Stimulated activated CD8-positive, alpha-beta memory T cell treated with anti-CD3 and anti-CD28 coated beads, Interleukin-12 subunit alpha, Interleukin-12 subunit beta, amount 100 ng/mL, for 24 hours (primary cell): ENCODE results near the gene KRTAP9-1.
"Not testable (repeated sequence)": the region's sequence is repeated elsewhere in the genome, so short reads cannot be mapped to it uniquely, and the experiment has no call there.

ENCODE experiments used
- DNase-seq: peaks from one replicate; pipeline ENCODE4 v3.0.0-alpha.2; 2020; ENCODE audit errors: extremely low read depth

KRTAP9-1 gene

GRCh38 chr17:41189837-41190318 is at the start of gene KRTAP9-1:
TSS of gene KRTAP9-1 (plus strand) at chr17:41189887. CDS start at chr17:41189887, 0 bp downstream.
- DNase-seq = not testable (repeated sequence)

- no peak for DNase-seq
These were observed 49.1 kb upstream of the KRTAP9-1 start, which contains the start of gene KRTAP4-6 for GRCh38 chr17:41140360-41141131. TSS of gene KRTAP4-6 (minus strand) at chr17:41140544. CDS start at chr17:41140487, 57 bp downstream.

DNA sequence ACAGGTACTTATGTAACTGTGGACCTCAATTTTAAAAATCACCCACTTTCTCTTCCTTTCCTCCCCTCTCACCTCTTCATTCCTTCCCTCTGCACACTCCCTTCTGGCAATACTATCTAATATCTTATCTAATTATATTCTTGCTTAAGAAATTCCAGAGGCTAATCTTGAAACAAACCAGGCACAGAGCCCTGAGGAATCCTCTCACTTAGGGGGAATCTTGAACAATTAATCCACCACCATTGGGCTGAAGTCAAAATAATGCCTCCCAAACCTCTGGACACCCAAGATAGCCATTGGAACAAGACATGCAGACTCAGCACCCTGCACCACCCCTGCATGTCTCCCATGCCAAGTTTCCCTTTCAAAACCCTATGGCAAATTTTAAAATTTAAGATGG is 48.3 kb upstream of the KRTAP9-1 start:
- DNase-seq = no peak

- DNase-seq = no peak
These were observed 44.8 kb upstream of the KRTAP9-1 start for GRCh38 chr17:41144846-41145245.

DNA sequence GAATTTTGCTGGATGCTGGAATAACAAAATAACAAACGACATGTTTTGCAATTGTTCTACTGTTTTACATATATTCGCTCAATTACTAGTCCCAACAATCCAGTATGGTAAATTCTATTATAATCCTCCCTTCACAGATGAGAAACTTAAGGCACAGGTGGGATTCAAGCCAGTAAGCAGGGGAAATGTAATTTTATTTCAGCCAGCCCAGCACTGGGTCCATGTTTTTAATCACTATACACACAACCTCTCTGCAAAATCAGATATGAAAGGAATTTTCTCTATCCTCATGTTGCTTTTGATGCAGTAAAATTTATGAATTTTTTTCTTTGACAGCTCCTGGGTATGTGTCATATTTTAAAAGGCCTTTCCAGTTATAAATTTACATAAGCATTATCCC is 44.4 kb upstream of the KRTAP9-1 start:
- no peak for DNase-seq

DNA sequence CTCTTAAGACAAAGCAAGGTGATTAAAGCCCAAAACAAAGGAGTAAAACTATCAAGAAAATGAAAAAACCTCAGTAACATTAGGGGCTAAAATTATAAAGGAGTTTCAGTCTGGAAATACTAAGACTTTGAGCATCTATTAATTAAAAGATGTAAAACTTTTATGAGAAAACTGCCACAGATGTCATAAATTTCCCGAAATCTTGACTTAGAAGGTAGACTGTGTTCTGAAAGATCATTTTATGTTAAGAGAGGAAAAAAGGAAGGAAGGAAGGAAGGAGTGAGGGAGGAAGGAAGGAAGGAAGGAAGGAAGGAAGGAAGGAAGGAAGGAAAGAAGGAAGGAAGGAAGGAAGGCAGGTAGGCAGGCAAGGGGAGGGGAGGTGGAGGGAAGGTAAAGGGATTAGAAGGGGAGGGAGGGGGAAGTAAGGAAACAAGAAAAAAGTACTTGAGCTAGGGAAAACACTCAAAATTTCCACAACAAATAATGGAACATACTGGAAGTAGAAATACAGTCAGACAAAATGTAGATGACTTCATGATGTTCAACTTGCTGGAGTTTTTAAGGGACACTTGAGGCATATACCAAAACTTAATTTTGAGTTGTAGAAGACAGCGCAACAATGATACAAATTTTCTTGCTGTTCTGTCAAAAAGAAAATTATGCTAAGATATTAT is 42.0 kb upstream of the KRTAP9-1 start:
- no peak for DNase-seq

- DNase-seq = not testable (repeated sequence)
These were observed 40.6 kb upstream of the KRTAP9-1 start for GRCh38 chr17:41148971-41149651.

DNA sequence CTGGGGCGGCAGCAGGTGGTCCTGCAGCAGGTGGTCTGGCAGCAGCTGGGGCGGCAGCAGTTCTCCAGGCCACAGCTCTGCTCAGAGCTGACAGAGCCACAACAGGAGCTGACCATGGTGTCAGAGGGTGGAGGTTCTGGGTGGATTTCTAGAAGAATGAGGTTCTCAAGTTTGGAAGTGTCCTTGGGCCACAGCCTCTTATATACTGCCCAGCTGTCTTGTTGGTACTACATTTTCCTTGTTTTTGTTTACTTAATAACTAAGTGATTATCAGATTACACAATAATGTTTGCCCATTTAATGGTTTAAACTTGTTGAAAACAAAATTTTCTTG is 40.1 kb upstream of the KRTAP9-1 start, which contains the start of gene KRTAP4-5:
Gene KRTAP4-5 (minus strand): TSS at position 174 of the 334 bp plus-strand sequence. CDS start 58 bp downstream, at position 116.
- no peak for DNase-seq

- DNase-seq = no peak
These were observed 39.7 kb upstream of the KRTAP9-1 start for GRCh38 chr17:41150026-41150425.

- DNase-seq = no peak
These were observed 38.2 kb upstream of the KRTAP9-1 start for GRCh38 chr17:41151525-41151924.

- DNase-seq = no peak
These were observed 35.8 kb upstream of the KRTAP9-1 start for GRCh38 chr17:41153856-41154255.

DNA sequence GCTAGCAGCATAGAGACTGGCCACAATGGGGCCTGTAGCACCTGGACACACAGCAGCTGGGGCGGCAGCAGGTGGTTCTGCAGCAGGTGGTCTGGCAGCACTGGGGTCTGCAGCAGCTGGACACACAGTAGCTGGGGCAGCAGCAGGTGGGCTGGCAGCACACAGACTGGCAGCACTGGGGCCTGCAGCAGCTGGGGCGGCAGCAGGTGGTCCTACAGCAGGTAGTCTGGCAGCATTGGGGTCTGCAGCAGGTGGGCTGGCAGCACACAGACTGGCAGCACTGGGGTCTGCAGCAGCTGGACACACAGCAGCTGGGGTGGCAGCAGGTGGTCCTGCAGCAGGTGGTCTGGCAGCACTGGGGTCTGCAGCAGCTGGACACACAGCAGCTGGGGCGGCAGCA is 29.5 kb upstream of the KRTAP9-1 start:
- DNase-seq = not testable (repeated sequence)

GRCh38 chr17:41160648-41161047 is 29.0 kb upstream of the KRTAP9-1 start, which contains the start of gene KRTAP4-4:
TSS of gene KRTAP4-4 (minus strand) at chr17:41160748. CDS start at chr17:41160691, 57 bp downstream.
- no peak for DNase-seq

- no peak for DNase-seq
These were observed 25.9 kb upstream of the KRTAP9-1 start for GRCh38 chr17:41163828-41164227.

GRCh38 chr17:41167561-41167960 is 22.1 kb upstream of the KRTAP9-1 start:
- DNase-seq = no peak

GRCh38 chr17:41168121-41168520 is 21.6 kb upstream of the KRTAP9-1 start, which contains the start of gene KRTAP4-3:
TSS of gene KRTAP4-3 (minus strand) at chr17:41168221. CDS start at chr17:41168172, 49 bp downstream.
- DNase-seq = no peak

DNA sequence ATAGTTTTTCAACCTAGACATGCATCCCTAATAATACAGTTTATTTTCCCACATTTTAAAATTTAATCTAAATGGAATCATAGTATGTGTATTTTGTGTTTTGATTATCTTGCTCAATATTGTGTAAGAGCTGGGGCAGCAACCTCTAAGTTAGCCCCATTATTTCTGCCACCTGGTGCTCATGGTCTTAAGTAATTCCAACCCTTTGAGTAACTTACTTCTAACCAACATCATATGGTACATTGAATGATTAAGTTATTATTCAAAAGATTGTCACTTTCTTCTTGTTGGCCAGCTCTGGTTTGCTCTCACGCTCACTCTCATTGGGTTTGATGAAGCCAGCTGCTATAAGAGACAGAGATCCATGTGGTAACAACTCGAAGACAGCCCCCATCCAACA is 17.8 kb upstream of the KRTAP9-1 start:
- DNase-seq = no peak

DNA sequence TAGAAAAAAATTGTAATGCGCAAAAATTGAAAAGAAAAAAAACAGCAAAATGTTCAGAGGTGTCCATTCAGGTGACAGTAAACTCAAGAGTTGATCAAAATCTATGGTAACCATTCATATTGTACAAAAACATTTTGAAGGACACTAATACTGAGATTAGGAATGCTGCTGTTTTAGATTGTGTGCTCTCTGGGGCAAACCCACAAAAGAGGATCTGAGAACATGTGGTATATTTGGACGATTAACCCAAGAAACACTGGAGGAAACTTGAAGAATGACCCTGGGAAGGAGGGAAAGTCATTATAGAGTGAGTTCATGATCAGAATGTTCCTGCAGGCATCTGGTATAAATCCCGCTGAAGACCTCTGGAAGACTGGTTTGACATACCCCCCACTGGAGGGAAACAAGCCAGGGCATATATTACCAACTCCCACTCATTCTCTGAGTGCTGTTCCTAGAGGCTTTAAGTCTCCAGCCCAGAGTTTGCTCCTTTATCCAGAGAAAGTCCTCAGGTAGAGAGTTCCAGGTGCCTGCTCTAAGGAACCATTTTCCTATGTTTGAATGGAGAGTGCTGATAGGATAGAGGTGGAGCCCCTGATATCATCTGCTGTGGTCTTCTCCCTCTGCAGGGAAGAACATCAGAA is 12.8 kb upstream of the KRTAP9-1 start:
- no peak for DNase-seq

- DNase-seq = no peak
These were observed 11.9 kb upstream of the KRTAP9-1 start, which contains the start of gene KRTAP4-2 for GRCh38 chr17:41177727-41178271. TSS of gene KRTAP4-2 (minus strand) at chr17:41178221. CDS start at chr17:41178164, 57 bp downstream.

DNA sequence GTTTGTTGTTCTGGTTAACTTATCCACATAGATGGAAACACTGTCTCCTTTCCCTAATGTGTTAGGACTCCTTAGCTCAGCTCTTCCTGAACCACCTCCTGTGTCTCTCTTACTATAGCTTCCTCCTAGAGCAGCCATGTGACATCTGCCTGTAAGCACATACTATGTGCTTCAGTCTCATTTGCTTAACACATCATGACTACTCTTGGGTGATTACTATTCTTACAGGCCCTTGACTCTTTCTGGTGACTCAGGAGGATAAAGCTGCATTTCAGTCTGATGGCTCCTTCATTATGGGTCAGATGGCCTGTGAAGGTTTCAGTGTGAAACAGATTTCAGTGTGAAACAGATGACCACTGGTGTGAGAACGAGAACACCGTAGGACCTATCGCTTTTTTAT is 11.3 kb upstream of the KRTAP9-1 start:
- no peak for DNase-seq
